Jurkat, Clone E6-1 (cell line): ENCODE measurements around the gene ACCS.

Experiments used
- DNase-seq: peaks from one replicate; pipeline ENCODE4 v3.0.0-alpha.2; 2011; ENCODE audit warnings: low read depth, low spot score
- H3K4me3 ChIP-seq: 2 replicates; pipeline ENCODE4 v1.5.1; 2011; ENCODE audit warnings: mild to moderate bottlenecking, low read length, control low read depth, moderate library complexity

The ACCS gene

GRCh38 chr11:44116234-44116830 lies 50.3 kb downstream of the ACCS start:
- DNase-seq, result no peak
- H3K4me3 ChIP-seq, result no peak overlapping the region

- no peak overlapping the region for H3K4me3 ChIP-seq
- DNase-seq, result no peak
Measured at GRCh38 chr11:44120169-44120568, 54.1 kb downstream of the ACCS start.

- H3K4me3 ChIP-seq, result no peak overlapping the region
- no peak for DNase-seq
Measured at GRCh38 chr11:44125598-44125997, 59.5 kb downstream of the ACCS start.

GRCh38 chr11:44126304-44126703 lies 60.2 kb downstream of the ACCS start:
- DNase-seq, result no peak
- no peak overlapping the region for H3K4me3 ChIP-seq

- DNase-seq, result no peak
- H3K4me3 ChIP-seq, result no peak overlapping the region
Measured at GRCh38 chr11:44127130-44127529, 61.1 kb downstream of the ACCS start.

GRCh38 chr11:44128729-44129128 lies 62.7 kb downstream of the ACCS start:
- no peak overlapping the region for H3K4me3 ChIP-seq
- DNase-seq, result no peak

- no peak for DNase-seq
- no peak overlapping the region for H3K4me3 ChIP-seq
Measured at GRCh38 chr11:44130751-44131150, 64.7 kb downstream of the ACCS start.

- no peak overlapping the region for H3K4me3 ChIP-seq
- peak; percentile 11 for DNase-seq
Measured at GRCh38 chr11:44133335-44133946, 67.4 kb downstream of the ACCS start.
